GM13976 (cell line): Measurements from ENCODE around the gene GALNT18.
A peak's percentile ranks its signal among the peaks of the same experiment; 100 is the strongest.

Experiments used
- DNase-seq: peaks from one replicate; pipeline ENCODE4 v3.0.0; 2012; ENCODE audit warnings: low spot score
- in situ Hi-C: fragments of 300-500 bp; cut with MboI; formaldehyde crosslinking; loops from one replicate; pipeline ENCODE4 v1.12.0; 2022; ENCODE audit warnings: low sequenced_read_pairs, mixed read lengths, inconsistent platforms; ENCODE audit not compliant: unreplicated experiment
- TF ChIP-seq, protein P1 (sequence below): IDR thresholded peaks from 2 replicates; pipeline ENCODE4 v1.5.1; 2012; ENCODE audit warnings: borderline replicate concordance, mild to moderate bottlenecking; ENCODE audit not compliant: insufficient read depth; ENCODE audit errors: extremely low read depth, missing control alignments, control extremely low read depth

GALNT18 gene

DNA sequence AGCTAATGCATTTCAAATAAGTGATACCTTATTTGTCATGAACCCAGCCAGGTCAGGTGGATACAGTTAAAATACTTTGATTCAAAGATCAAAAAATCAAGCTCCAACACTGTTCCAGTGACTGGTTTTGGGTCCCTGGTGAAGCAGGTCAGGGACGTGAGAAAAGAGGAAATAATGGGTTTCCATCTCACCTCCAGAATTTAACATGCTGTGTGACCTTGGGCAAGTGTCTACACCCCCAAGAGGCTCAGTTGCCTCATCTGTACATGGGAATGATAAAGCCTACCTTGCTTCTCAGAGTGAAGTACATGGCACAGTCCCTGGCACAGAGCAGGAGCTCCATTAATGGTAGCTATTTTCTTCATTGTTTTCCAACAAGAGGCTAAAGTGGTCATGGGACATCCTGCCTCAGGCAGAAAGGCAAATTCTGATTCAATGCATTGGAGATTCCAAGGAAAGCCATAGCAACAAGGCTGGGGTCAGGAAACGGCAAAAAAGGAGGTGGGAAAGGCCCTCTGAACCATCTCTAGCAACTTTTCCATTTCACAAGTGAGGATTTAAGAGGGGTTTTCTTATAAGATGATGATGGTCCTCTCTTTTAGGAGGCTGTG lies 377.2 kb downstream of the GALNT18 start:
- TF ChIP-seq, protein P1, sequence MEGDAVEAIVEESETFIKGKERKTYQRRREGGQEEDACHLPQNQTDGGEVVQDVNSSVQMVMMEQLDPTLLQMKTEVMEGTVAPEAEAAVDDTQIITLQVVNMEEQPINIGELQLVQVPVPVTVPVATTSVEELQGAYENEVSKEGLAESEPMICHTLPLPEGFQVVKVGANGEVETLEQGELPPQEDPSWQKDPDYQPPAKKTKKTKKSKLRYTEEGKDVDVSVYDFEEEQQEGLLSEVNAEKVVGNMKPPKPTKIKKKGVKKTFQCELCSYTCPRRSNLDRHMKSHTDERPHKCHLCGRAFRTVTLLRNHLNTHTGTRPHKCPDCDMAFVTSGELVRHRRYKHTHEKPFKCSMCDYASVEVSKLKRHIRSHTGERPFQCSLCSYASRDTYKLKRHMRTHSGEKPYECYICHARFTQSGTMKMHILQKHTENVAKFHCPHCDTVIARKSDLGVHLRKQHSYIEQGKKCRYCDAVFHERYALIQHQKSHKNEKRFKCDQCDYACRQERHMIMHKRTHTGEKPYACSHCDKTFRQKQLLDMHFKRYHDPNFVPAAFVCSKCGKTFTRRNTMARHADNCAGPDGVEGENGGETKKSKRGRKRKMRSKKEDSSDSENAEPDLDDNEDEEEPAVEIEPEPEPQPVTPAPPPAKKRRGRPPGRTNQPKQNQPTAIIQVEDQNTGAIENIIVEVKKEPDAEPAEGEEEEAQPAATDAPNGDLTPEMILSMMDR: no peak
- in situ Hi-C loops: no loop called here
- no peak for DNase-seq

DNA sequence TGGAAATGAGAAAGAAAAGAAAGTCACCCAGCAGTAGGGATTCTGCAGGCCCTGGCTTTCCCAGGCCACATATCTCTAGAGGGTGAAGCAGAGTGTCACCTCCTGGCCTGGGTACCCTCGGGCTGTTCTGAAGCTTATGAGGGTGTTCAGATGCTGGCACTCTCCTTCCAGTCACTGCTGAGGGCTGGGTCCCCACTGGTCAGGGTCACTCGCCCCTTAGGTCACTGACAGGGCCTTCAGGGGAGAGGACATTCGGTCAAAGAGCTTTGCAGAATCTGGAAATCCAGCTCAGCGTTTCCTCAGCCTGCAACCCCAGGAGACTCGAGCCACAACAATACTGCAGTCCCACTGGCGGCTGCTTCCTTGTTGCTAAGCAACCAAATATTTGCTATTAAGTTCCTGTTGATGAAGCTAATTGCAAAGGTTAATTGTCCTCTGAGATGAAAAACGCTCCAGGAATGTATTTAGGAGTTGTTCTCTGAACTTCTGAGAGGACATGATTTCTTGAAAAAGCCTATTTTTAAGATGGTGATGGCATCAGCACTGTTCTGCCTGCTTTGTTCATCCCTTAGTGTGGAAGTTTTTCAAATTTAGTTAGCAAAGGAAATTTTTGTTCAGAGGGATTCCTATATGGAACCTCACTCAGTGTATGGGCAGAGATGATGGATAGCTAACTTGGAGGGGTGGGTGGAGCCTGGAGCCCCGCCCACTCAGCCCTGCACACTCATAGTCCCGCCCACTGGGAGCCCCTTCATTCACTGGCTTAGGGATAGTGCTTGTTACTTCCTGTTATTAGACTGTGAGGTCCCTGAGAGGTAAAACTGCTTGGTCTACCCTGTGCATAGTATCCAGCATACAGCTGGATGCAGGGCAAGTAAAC lies 378.0 kb downstream of the GALNT18 start:
- in situ Hi-C loops: no loop called here
- DNase-seq: peak; percentile 56
- TF ChIP-seq, protein P1: no peak

DNA sequence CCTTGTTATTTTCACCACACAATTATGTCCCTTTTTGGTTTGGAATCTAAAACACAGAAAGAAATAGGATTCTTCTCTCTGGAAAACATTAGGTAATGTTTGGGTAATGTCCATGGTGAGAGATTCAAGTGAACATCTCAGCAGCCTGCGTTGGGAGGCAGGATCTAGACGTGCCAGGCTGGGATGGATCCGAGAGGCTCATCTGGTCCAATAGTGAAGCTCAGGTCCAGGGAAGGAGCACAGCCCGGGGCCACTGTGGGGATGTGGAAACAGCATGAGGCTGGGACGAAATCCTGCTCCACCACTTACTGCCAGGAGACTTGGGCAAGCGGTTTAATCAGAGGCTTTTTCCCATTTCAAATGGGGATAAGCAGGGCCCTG lies 378.6 kb downstream of the GALNT18 start:
- no peak for DNase-seq
- in situ Hi-C loops: no loop called here
- TF ChIP-seq, protein P1: no peak

DNA sequence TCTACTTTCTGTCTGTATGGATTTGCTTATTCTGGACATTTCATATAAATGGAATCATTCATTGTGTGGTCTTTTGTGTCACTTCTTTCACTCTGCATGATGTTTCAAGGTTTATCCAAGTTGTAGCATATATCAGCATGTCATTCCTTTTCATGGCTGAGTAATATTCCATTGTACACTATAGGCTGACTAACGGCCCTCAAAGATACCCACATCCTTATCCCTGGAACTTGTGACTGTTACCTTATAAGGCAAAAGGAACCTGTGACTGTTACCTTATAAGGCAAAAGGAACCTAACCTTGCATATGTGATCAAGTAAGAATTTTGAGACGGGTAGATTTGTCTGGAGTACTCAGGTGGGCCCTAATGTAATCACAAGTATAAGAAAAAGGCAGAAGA lies 380.5 kb downstream of the GALNT18 start:
- in situ Hi-C loops: no loop called here
- no peak for DNase-seq
- TF ChIP-seq, protein P1: no peak

DNA sequence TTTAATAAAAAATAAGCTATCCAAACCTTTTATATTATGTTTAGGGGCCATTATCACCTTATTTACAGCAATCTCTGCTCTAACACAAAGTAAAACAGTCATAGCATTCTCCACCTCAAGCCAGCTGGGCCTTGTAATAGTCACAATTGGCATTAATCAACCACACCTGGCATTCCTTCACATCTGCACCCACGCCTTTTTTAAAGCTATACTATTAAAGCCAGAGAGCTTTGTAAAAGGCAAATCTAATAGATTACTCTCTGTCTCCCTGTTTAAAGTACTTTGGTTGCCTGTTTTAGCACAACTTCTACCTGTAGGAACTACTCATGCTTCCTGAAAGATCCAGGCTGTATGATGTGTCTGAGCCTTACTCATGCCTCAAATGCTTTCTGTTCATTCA lies 381.8 kb downstream of the GALNT18 start:
- no peak for DNase-seq
- TF ChIP-seq, protein P1: no peak
- in situ Hi-C loops: no loop called here

DNA sequence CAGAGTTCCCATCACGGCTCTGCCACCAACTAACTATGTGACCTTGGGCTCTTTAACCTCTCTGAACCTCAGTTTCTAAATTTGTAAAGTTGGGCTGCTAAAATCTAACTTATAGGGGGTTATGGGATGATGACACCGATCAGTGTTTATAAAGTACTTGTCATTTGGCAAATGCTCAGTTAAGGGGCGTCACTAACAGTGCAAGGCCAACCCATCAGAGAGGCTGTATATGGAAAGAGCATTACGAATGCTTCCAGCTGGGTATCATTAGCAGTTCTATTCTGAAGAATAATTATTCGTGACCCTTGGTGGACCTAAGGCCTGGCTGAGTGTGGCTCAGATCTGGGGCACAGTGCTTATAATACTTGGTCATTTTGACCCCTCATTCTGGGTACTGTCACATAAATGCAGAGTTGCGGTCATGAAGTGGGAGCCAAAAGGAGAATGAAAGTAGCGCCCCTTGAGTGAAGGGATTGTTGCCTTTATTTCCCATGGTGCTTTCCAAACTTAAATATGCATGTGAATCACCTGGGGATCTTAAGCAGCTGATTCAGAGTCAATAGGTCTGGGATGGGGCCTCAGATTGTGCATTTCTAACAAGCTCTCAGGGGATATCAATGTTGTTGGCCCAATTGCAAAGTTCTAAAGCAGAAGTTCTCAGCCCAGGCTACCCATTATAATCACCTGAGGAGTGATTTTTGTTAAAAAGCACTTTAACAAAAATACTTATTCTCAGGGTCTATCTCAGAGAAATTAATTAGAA lies 384.6 kb downstream of the GALNT18 start:
- in situ Hi-C loops: no loop called here
- DNase-seq: no peak
- TF ChIP-seq, protein P1: no peak
